ENCODE measurements around the gene SNIP1. TPM values are rescaled to one million over a fixed set of nuclear protein-coding genes. Genes with fewer than 3 reads are reported as not detected.
"Not testable (repeated sequence)": the region's sequence is repeated elsewhere in the genome, so short reads cannot be mapped to it uniquely, and the experiment has no call there.

Gene SNIP1
- polyA plus RNA-seq, 2 of the 4 experiments (the other 2 are of a cell fraction), result 6.6 to 9.0 TPM

DNA sequence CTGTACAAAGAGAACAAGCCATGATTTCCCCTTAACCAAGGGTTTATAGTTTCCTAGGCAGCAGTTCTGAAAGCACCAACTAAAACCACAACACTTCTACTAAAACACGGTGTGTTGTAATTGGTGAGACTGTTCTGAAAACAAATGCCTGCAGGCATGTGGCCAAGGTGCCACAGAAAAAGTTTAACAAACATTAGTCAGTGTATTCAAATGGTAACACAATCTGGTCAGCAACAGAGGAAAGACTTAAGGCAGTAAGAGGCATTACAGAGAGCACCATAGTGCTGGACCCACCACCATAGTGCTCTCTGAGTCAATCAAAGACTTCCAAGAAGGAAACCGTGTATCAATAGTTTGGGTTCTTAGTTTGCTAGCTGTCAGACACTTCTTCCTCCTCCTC is 16.7 kb downstream of the SNIP1 start (continued):
- TF ChIP-seq, protein P1, sequence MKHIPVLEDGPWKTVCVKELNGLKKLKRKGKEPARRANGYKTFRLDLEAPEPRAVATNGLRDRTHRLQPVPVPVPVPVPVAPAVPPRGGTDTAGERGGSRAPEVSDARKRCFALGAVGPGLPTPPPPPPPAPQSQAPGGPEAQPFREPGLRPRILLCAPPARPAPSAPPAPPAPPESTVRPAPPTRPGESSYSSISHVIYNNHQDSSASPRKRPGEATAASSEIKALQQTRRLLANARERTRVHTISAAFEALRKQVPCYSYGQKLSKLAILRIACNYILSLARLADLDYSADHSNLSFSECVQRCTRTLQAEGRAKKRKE (CRISPR knock-in tag; IDR thresholded peaks at IDR 0.05; ENCODE audit: low read depth), result no peak
- TF ChIP-seq FOSB (CRISPR knock-in tag; IDR thresholded peaks at IDR 0.05), result no peak
- TF ChIP-seq CHD4 (IDR thresholded peaks at IDR 0.05; ENCODE audit: borderline replicate concordance), result no peak
- TF ChIP-seq SMC3 (IDR thresholded peaks at IDR 0.05), result no peak
- no peak for TF ChIP-seq EHF (CRISPR knock-in tag; IDR thresholded peaks at IDR 0.05)
- TF ChIP-seq HDAC2 (IDR thresholded peaks at IDR 0.05), result no peak

DNA sequence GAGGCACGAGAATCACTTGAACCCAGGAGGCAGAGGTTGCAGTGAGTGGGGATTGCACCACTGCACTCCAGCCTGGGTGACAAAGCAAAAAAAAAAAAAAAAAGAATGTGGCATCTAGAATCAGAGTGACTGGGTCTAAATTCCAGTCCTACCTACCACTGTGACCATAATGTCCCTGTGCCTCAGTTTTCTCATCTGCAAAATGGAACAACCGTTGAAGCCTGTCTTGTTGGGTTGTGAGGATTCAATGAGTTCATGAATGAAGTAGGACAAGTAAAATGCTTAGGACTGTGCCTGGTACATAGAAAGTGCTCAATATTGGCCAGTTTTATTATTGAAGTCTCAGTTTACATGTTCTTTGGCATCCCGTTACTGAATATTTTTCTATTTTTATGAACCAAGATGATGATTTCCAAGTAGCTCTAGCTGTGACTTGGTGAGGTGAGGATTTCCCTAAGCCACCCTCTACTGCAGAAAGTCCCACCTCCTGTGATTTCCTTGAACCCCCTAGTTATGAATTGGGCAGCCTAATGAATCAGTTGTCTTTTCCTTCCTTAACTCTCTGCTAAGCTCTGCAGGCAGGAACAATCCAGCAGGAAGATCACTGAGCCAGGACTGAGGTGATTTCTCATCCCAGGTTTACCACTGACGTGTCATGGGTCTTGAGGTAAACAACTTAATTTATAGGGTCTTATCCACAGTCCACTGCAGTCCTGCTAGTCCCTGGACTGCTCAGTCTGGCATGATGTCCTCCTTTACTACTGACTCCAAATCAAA is 20.6 kb downstream of the SNIP1 start:
- 75% methylated on average over 4 of the region's 4 CpGs for WGBS (ENCODE audit: missing lambda C conversion rate)
- POLR2A ChIA-PET, result no interaction called here
- FAIRE-seq (no peak), ATAC-seq (no peak; a peak in 2 of 6 replicates), DNase-seq (ENCODE audit: low read depth in 1 of 2, low spot score in 1 of 2) (no peak)
- CTCF ChIA-PET, result interaction anchor here (0.7 to 2.6 kb wide), 2 partner anchors 19 to 24 kb away, joined by 3 to 12 read pairs; partner anchors contain the start of gene MEAF6
- H3K4me2 ChIP-seq, result peak overlapping the region; percentile 57; the same call in 2 of the 3 replicates
- no peak overlapping the region for H3K4me3 ChIP-seq
- no peaks in the 10 kb centered on the region for H3K9me3 ChIP-seq
- TF ChIP-seq CBX8 (IDR thresholded peaks at IDR 0.05) (no peak), BHLHE40 (IDR thresholded peaks at IDR 0.05; ENCODE audit: low read depth, low read length) (no peak), ZC3H11A (IDR thresholded peaks at IDR 0.05) (no peak), FOXS1 (CRISPR knock-in tag; IDR thresholded peaks at IDR 0.05) (no peak), NR3C1 (IDR thresholded peaks at IDR 0.05) (no peak), EHMT2 (IDR thresholded peaks at IDR 0.05; ENCODE audit: low read depth) (no peak)
- TF ChIP-seq, protein P2, sequence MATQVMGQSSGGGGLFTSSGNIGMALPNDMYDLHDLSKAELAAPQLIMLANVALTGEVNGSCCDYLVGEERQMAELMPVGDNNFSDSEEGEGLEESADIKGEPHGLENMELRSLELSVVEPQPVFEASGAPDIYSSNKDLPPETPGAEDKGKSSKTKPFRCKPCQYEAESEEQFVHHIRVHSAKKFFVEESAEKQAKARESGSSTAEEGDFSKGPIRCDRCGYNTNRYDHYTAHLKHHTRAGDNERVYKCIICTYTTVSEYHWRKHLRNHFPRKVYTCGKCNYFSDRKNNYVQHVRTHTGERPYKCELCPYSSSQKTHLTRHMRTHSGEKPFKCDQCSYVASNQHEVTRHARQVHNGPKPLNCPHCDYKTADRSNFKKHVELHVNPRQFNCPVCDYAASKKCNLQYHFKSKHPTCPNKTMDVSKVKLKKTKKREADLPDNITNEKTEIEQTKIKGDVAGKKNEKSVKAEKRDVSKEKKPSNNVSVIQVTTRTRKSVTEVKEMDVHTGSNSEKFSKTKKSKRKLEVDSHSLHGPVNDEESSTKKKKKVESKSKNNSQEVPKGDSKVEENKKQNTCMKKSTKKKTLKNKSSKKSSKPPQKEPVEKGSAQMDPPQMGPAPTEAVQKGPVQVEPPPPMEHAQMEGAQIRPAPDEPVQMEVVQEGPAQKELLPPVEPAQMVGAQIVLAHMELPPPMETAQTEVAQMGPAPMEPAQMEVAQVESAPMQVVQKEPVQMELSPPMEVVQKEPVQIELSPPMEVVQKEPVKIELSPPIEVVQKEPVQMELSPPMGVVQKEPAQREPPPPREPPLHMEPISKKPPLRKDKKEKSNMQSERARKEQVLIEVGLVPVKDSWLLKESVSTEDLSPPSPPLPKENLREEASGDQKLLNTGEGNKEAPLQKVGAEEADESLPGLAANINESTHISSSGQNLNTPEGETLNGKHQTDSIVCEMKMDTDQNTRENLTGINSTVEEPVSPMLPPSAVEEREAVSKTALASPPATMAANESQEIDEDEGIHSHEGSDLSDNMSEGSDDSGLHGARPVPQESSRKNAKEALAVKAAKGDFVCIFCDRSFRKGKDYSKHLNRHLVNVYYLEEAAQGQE (IDR thresholded peaks at IDR 0.05), result no peak
- TF ChIP-seq, protein P3, sequence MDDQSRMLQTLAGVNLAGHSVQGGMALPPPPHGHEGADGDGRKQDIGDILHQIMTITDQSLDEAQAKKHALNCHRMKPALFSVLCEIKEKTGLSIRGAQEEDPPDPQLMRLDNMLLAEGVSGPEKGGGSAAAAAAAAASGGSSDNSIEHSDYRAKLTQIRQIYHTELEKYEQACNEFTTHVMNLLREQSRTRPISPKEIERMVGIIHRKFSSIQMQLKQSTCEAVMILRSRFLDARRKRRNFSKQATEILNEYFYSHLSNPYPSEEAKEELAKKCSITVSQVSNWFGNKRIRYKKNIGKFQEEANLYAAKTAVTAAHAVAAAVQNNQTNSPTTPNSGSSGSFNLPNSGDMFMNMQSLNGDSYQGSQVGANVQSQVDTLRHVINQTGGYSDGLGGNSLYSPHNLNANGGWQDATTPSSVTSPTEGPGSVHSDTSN (IDR thresholded peaks at IDR 0.05), result no peak
- TF ChIP-seq, protein P4, sequence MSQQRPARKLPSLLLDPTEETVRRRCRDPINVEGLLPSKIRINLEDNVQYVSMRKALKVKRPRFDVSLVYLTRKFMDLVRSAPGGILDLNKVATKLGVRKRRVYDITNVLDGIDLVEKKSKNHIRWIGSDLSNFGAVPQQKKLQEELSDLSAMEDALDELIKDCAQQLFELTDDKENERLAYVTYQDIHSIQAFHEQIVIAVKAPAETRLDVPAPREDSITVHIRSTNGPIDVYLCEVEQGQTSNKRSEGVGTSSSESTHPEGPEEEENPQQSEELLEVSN (IDR thresholded peaks at IDR 0.05; ENCODE audit: borderline replicate concordance, low read depth), result no peak
- peaks cover 37% of the 10 kb centered on the region for H3K4me1 ChIP-seq
- peak overlapping the region; percentile 74 to 76; a peak in 5 of 6 replicates for H3K27ac ChIP-seq

DNA sequence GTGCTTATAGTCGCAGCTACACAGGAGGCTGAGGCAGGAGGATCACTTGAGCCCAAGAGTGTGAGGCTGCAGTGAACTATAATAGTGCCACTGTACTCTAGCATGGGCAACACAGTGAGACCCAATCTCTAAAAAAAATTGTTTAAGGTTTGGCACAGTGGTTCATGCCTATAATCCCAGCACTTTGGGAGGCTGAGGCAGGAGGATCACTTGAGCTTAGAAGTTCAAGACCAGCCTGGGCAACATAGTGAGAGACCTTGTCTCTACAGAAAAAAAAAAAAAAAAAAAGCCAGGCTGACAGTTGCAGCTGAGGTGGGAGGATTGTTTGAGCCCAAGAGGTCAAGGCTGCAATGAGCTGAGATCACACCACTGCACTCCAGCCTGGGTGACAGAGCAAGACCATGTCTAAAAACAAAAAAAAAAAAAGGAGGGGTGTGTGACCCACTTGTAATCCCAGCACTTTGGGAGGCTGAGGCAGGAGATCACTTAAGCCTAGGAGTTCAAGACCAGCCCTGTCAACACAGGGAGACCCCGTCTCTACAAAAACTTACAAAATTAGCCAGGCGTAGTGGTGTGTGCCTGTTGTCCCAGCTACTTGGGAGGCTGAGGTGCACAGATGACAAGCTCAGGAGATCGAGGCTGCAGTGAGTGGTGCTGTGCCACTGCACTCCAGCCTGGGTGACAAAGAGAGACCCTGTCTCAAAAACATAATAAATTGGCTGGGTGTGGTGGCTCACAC is 21.5 kb downstream of the SNIP1 start:
- FAIRE-seq; H3K9me3 ChIP-seq; H3K4me2 ChIP-seq; DNase-seq (ENCODE audit: low read depth in 1 of 2, low spot score in 1 of 2); ATAC-seq; H3K4me3 ChIP-seq; POLR2A ChIA-PET: not testable (repeated sequence)
- peaks cover 35% of the 10 kb centered on the region for H3K4me1 ChIP-seq
- H3K27ac ChIP-seq, result peak overlapping the region; percentile 49 to 74; a peak in 2 of 6 replicates
- CTCF ChIA-PET, result interaction anchor here (0.6 to 2.6 kb wide), 4 partner anchors 18 to 1315 kb away, joined by 3 to 12 read pairs (median 4); partner anchors contain the start of gene MEAF6
- 93% methylated on average over 4 of the region's 4 CpGs for WGBS (ENCODE audit: missing lambda C conversion rate)

DNA sequence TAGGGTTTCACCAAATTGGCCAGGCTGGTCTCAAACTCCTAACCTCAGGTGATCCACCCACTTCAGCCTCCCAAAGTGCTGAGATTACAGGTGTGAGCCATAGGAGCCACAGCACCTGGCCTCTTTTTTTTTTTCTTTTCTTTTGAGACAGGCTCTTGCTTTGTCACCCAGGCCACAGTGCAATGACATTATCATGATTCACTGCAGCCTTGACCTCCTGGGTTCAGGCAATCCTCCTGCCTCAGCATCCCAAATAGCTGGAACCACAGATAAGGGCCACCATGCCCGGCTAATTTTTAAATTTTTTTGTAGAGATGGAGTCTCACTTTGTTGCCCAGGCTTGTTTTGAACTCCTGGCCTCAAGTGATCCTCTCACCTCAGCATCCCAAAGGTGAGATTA is 24.2 kb downstream of the SNIP1 start:
- WGBS (ENCODE audit: missing lambda C conversion rate), result 82% methylated on average over 1 of the region's 1 CpG
- POLR2A ChIA-PET; H3K4me2 ChIP-seq; FAIRE-seq; H3K4me3 ChIP-seq; H3K27ac ChIP-seq; DNase-seq (ENCODE audit: low read depth in 1 of 2, low spot score in 1 of 2); CTCF ChIA-PET; H3K9me3 ChIP-seq; ATAC-seq: not testable (repeated sequence)
- peaks cover 15% of the 10 kb centered on the region for H3K4me1 ChIP-seq

Data from A549 (cell line).